Stomach (tissue), 9 donors: ENCODE results near the gene GSTT2. TPM values are rescaled to one million over a fixed set of nuclear protein-coding genes. Genes with fewer than 3 reads are reported as not detected.
A peak's percentile ranks its signal among the peaks of the same experiment; 100 is the strongest.
"Not testable (repeated sequence)": the region's sequence is repeated elsewhere in the genome, so short reads cannot be mapped to it uniquely, and the experiment has no call there.

Source experiments
- DNase-seq, 2 donors: peaks; one replicate each; pipeline versions ENCODE4 v3.0.0 to v3.0.0-alpha.2; 2013 to 2019
- H3K27ac ChIP-seq, 5 donors: fragments of 200-600 bp in 4 of 5; sonication (generic) in 4 of 5; one replicate each; pipeline ENCODE4 v1.5.1; 2013 to 2019; ENCODE audit warnings: mild to moderate bottlenecking in 1 of 5, moderate library complexity in 1 of 5
- H3K27me3 ChIP-seq, 3 donors: fragments of 200-600 bp; sonication (generic); one replicate each; pipeline ENCODE4 v1.5.1; 2017 to 2019; ENCODE audit warnings: mixed run types in 1 of 3
- H3K36me3 ChIP-seq, 4 donors: fragments of 200-600 bp; sonication (generic); 1 replicate in 3 of 4; 2 replicates in 1 of 4; pipeline ENCODE4 v1.5.1; 2016 to 2019
- H3K4me1 ChIP-seq, 4 donors: fragments of 200-600 bp; sonication (generic); one replicate each; pipeline ENCODE4 v1.5.1; 2016 to 2019
- H3K4me3 ChIP-seq, 4 donors: fragments of 200-600 bp; sonication (generic) in 3 of 4; one replicate each; pipeline ENCODE4 v1.5.1; 2016 to 2019; ENCODE audit warnings: mild to moderate bottlenecking in 1 of 4
- H3K9me3 ChIP-seq, 4 donors: fragments of 200-600 bp; sonication (generic); one replicate each; pipeline ENCODE4 v1.5.1; 2016 to 2019
- EP300 ChIP-seq: sonication (generic); formaldehyde crosslinking; IDR thresholded peaks from one replicate; pipeline ENCODE4 v1.6.1; 2017; ENCODE audit warnings: antibody characterized with exemption
- POLR2A ChIP-seq, 4 donors: fragments of 450-650 bp; IDR thresholded peaks; one replicate each; pipeline ENCODE4 v1.6.1; 2016; ENCODE audit warnings: antibody characterized with exemption in 4 of 4, control low read depth in 2 of 4, mild to moderate bottlenecking in 1 of 4, moderate library complexity in 1 of 4
- POLR2AphosphoS5 ChIP-seq, 3 donors: sonication (generic); formaldehyde crosslinking; IDR thresholded peaks; one replicate each; pipeline ENCODE4 v1.6.1; 2016; ENCODE audit warnings: antibody characterized with exemption in 3 of 3
- WGBS, 5 donors: extraction: QIAGEN DNeasy Blood & Tissue Kit in 3 of 5; methylation state at CpG; one replicate each; pipeline versions ENCODE4 v1.1.5 to v1.1.7; 2013 to 2018; 5-methylcytosine and 5-hydroxymethylcytosine counted together
- intact Hi-C: fragments of 100-400 bp; cut with DNase I; formaldehyde crosslinking; loops from one replicate; pipeline ENCODE4 v1.15.1; 2023; ENCODE audit warnings: low total_unique reads
- polyA plus RNA-seq, 3 donors: library from polyadenylated mRNA; stranded (reverse); fragments of 200-250 nt; gene quantifications; one replicate each; pipeline ENCODE4 v1.2.3, GENCODE V29; 2013
- total RNA-seq, 5 donors: library from RNA; depleted of rRNA; stranded (reverse); fragments of >200 nt; gene quantifications; one replicate each; pipeline versions ENCODE4 v1.1.0 to v1.2.3, GENCODE V29; 2014 to 2016
- TF ChIP-seq, protein P1 (sequence below), 7 experiments: fragments of 450-650 bp in 4 of 7; fragments of 200-600 bp in 3 of 7; sonication (generic) in 3 of 7; IDR thresholded peaks; one replicate each; pipeline ENCODE4 v1.5.1; 2016 to 2019; ENCODE audit warnings: antibody characterized with exemption in 7 of 7, control low read depth in 2 of 7, mild to moderate bottlenecking in 1 of 7
- donor health status: healthy with polysubstance abuse.
- donor health status: Bipolar disorder and iron deficiency.
- donor health status: healthy.

GSTT2 gene
- total and polyA plus RNA-seq, 8 donors, result 8.6 TPM; not detected in 7

DNA sequence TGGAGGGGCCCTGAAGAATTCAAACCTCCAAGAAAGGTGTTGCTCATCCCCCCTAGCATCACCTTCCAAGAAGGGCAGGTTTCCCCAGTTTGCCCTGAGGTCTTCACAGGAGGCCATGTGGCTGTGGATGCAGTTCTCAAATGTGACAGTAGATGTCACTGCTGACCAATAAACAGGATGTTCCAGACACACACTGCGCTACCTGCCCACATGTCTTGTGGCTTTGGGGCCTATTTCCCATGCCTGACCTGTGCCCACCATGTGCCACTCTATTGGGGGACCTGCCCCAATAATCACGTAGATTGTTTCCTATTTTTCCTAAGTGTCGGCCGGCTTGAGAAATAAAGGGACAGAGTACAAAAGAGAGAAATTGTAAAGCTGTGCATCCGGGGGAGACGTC, 4.5 kb downstream of the GSTT2 start:
- intact Hi-C loops, result no loop called here
- peak in 1 of 2 donors; percentile 73 for DNase-seq
- Histone ChIP-seq H3K4me3 (no peak overlapping the region), H3K27me3 (no peaks in the 10 kb centered on the region), H3K27ac (no peak overlapping the region), H3K36me3 (no peaks in the 10 kb centered on the region), H3K4me1 (peaks cover 0 to 5% (median 0%) of the 10 kb centered on the region in 4 donors), H3K9me3 (no peaks in the 10 kb centered on the region)
- WGBS, 5 donors, result 47 to 54% (median 49%) methylated on average over 6 of the region's 6 CpGs; no CpG with 5 or more reads in 2 of the 5 donors
- no peak for TF ChIP-seq POLR2A (IDR thresholded peaks at IDR 0.05)
- TF ChIP-seq, protein P1, sequence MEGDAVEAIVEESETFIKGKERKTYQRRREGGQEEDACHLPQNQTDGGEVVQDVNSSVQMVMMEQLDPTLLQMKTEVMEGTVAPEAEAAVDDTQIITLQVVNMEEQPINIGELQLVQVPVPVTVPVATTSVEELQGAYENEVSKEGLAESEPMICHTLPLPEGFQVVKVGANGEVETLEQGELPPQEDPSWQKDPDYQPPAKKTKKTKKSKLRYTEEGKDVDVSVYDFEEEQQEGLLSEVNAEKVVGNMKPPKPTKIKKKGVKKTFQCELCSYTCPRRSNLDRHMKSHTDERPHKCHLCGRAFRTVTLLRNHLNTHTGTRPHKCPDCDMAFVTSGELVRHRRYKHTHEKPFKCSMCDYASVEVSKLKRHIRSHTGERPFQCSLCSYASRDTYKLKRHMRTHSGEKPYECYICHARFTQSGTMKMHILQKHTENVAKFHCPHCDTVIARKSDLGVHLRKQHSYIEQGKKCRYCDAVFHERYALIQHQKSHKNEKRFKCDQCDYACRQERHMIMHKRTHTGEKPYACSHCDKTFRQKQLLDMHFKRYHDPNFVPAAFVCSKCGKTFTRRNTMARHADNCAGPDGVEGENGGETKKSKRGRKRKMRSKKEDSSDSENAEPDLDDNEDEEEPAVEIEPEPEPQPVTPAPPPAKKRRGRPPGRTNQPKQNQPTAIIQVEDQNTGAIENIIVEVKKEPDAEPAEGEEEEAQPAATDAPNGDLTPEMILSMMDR (IDR thresholded peaks at IDR 0.05), result peak in 2 of 7 experiments; percentile 29 to 50

DNA sequence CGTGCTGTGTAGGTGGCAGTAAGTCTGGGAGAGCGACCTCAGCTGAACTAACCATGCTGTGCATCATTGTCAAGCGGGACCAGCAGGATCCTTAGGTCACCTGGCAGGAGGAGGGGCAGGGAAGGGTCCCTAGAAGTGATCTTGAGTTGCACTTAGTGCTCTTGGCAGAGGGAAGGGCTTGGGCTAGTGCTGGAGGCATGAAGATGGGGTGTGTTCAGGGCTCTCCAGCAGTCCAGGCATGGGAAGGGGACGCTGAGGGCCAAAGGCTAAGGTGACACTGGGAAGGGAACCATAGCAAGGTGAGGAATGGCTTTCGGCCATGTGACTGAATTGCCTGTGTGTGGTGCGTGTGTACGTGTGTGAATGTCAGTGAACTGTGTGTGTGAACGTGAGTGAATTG, 6.2 kb downstream of the GSTT2 start:
- DNase-seq, H3K9me3 ChIP-seq, H3K4me3 ChIP-seq, intact Hi-C loops, H3K36me3 ChIP-seq, H3K27ac ChIP-seq, H3K4me1 ChIP-seq, H3K27me3 ChIP-seq: not testable (repeated sequence)
- 78 to 87% (median 80%) methylated on average over 6 to 8 of the region's 8 CpGs; no CpG with 5 or more reads in 2 of the 5 donors for WGBS, 5 donors

DNA sequence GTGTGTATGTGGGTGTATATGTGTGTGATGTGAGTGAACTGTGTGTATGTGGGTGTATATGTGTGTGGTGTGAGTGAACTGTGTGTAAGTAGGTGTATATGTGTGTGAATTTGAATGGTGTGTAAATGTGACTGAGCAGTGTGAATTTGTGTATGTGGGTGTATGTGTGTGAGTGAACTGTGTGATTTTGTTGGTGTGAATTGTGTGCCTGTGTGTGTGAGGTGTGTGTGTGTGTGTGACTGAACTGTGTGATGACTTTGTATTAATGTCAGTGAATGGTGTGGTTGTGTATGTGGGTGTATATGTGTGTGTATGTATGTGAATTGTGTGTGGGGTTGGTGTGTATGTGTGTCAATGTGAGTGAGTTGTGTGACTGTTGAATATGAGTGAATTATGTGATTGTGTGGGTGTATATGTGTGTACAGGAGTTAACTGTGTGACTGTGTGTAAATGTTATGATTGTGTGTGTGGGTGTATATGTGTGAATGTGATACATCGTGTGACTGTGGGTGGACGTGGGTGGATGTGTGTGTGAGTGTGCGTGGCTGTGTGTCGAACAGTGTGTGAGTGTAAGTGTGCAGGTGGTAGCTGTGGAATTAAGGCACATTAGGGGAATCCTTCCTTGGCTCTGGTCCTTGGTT, 6.7 kb downstream of the GSTT2 start:
- H3K27me3 ChIP-seq, H3K4me1 ChIP-seq, intact Hi-C loops, DNase-seq, H3K9me3 ChIP-seq, H3K36me3 ChIP-seq, H3K4me3 ChIP-seq, H3K27ac ChIP-seq: not testable (repeated sequence)
- WGBS, 5 donors, result 67 to 88% (median 87%) methylated on average over 4 of the region's 4 CpGs; no CpG with 5 or more reads in 2 of the 5 donors

DNA sequence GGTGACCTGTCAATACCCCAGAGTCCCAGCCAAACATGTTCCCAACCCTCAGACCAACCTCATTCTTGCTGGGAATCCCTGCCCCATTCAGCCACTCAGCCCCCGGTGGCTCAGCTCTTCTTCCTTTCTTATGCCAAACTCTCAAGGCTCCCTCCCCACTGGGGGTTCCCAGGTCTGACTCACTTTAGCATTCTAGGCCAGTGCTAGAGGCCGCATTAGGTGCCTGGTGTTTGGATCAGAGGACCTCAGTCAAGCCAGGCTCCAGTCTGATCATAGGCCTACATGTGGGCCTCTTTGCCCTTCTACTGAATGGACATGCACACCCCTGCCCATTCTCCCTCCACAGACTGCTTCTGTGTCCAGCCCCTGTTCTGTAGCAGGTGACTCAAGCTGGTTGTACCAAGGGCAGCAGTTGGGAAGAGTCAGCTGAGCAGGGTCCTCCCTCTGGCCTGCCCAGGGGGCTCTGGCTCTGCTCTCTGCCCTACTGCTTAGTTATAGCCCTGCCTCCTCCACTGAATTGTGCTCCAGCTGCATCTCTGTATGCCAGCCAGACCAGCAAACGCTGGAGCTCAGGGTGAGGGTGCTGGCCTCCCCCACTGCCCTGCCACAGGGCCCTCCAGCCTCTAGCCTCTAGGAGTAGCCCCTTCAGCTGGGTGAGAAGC, 9.8 kb downstream of the GSTT2 start:
- H3K4me3 ChIP-seq, H3K4me1 ChIP-seq, DNase-seq, H3K9me3 ChIP-seq, intact Hi-C loops, H3K27me3 ChIP-seq, H3K36me3 ChIP-seq, H3K27ac ChIP-seq: not testable (repeated sequence)
- WGBS, 5 donors, result 82 to 100% (median 90%) methylated on average over 1 to 2 of the region's 3 CpGs; no CpG with 5 or more reads in 1 of the 5 donors

GRCh38 chr22:23993080-23993479, 13.1 kb downstream of the GSTT2 start:
- intact Hi-C loops, H3K4me1 ChIP-seq, H3K36me3 ChIP-seq, DNase-seq, H3K27ac ChIP-seq, H3K27me3 ChIP-seq, H3K9me3 ChIP-seq, H3K4me3 ChIP-seq: not testable (repeated sequence)
- WGBS, 5 donors, result 56 to 92% (median 84%) methylated on average over 2 of the region's 2 CpGs

- H3K27me3 ChIP-seq, intact Hi-C loops, H3K4me1 ChIP-seq, H3K36me3 ChIP-seq, H3K4me3 ChIP-seq, H3K9me3 ChIP-seq, H3K27ac ChIP-seq: not testable (repeated sequence)
- peak in 1 of 2 donors; percentile 45 for DNase-seq
- 29 to 69% (median 47%) methylated on average over 4 of the region's 4 CpGs for WGBS, 5 donors
Observed at GRCh38 chr22:23993581-23994177, 13.7 kb downstream of the GSTT2 start.

GRCh38 chr22:23997092-23997491, 17.2 kb downstream of the GSTT2 start:
- H3K4me3 ChIP-seq, result no peak overlapping the region
- H3K9me3 ChIP-seq, result no peaks in the 10 kb centered on the region
- H3K36me3 ChIP-seq, result no peaks in the 10 kb centered on the region
- H3K4me1 ChIP-seq, result no peaks in the 10 kb centered on the region
- TF ChIP-seq EP300, result no peak
- no peak for TF ChIP-seq POLR2A (IDR thresholded peaks at IDR 0.05)
- TF ChIP-seq, protein P1 (IDR thresholded peaks at IDR 0.05), result no peak
- no peak for TF ChIP-seq POLR2AphosphoS5 (IDR thresholded peaks at IDR 0.05)
- intact Hi-C loops, result no loop called here
- no peaks in the 10 kb centered on the region for H3K27me3 ChIP-seq
- 83 to 92% (median 87%) methylated on average over 3 of the region's 3 CpGs for WGBS, 5 donors
- DNase-seq, result no peak
- H3K27ac ChIP-seq, result no peak overlapping the region

- WGBS, 5 donors, result 72 to 89% (median 85%) methylated on average over 7 of the region's 7 CpGs
- H3K27ac ChIP-seq, H3K4me3 ChIP-seq, H3K9me3 ChIP-seq, H3K4me1 ChIP-seq, intact Hi-C loops, DNase-seq, H3K36me3 ChIP-seq, H3K27me3 ChIP-seq: not testable (repeated sequence)
Observed at GRCh38 chr22:23999779-24000178, 19.8 kb downstream of the GSTT2 start.
